Fibroblast of villous mesenchyme (primary cell): Measurements from ENCODE around the gene TIPARP. TPM values are rescaled to one million over a fixed set of nuclear protein-coding genes. Genes with fewer than 3 reads are reported as not detected.

Experiments
- DNase-seq: peaks from one replicate; pipeline ENCODE4 v3.0.0-alpha.2; 2010; ENCODE audit warnings: low read depth
- H3K4me3 ChIP-seq: 2 replicates; pipeline ENCODE4 v1.5.1; 2011; ENCODE audit warnings: low read depth, mild to moderate bottlenecking, low read length
- total RNA-seq: library from RNA; depleted of rRNA; stranded (reverse); fragments of >200 nt; gene quantifications from 2 replicates; pipeline ENCODE4 v1.2.3, GENCODE V29; 2012
- TF ChIP-seq, protein P1 (sequence below): IDR thresholded peaks from 2 replicates; pipeline ENCODE4 v1.5.1; 2012; ENCODE audit warnings: low read depth, mild to moderate bottlenecking, low read length; ENCODE audit not compliant: insufficient read depth

TIPARP gene
- total RNA-seq, 1 donor, result 91.1 TPM

DNA sequence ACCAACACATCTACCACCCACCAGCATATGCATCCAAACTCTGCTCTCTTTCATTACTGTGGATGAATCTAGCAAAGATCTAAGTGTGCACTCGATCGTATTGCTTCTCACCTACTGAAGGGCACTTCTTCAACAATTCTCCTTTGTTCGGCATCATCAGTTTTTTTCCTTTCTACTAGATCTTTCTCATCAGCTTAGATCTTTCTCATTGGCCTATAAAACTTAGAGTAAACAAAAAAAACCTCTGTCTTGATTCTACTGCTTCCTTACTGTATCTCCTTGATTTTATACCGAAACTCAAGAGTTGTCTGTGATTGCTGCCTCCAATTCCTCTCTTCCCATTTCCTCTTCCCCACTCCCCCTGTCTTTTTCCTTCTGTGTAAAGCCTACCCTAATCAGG lies 36.1 kb upstream of the TIPARP start:
- no peak for DNase-seq
- TF ChIP-seq, protein P1, sequence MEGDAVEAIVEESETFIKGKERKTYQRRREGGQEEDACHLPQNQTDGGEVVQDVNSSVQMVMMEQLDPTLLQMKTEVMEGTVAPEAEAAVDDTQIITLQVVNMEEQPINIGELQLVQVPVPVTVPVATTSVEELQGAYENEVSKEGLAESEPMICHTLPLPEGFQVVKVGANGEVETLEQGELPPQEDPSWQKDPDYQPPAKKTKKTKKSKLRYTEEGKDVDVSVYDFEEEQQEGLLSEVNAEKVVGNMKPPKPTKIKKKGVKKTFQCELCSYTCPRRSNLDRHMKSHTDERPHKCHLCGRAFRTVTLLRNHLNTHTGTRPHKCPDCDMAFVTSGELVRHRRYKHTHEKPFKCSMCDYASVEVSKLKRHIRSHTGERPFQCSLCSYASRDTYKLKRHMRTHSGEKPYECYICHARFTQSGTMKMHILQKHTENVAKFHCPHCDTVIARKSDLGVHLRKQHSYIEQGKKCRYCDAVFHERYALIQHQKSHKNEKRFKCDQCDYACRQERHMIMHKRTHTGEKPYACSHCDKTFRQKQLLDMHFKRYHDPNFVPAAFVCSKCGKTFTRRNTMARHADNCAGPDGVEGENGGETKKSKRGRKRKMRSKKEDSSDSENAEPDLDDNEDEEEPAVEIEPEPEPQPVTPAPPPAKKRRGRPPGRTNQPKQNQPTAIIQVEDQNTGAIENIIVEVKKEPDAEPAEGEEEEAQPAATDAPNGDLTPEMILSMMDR, result no peak
- no peak overlapping the region for H3K4me3 ChIP-seq

DNA sequence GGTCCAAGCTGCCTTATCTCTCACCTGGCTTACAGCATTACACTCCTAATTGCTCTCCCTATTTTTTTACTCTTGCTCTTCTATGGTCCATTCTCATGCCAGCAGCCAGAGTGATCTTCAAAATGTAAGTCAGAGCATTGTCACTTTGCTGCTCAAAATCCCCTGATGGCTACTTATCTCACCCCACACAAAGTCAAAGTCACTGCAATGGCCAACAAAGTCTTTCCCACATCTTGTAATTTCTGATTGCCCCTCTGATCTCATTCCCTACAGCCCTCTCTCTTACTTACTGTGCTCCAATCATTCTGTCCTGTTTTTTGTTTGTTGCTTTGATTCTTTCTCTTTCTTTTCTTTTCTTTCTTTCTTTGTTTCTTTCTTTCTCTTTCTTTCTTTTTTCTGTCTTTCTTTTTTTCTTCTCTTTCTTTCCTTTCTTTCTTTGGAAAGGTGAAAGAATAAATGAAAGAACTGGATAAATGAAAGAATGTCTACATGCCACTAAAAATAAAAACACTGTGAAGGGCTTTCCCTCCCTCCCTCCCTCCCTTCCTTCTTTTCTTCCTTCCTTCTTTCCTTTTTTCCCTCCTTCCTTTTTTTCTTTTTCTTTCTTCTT lies 34.9 kb upstream of the TIPARP start:
- H3K4me3 ChIP-seq, result no peak overlapping the region
- TF ChIP-seq, protein P1, result no peak
- no peak for DNase-seq

DNA sequence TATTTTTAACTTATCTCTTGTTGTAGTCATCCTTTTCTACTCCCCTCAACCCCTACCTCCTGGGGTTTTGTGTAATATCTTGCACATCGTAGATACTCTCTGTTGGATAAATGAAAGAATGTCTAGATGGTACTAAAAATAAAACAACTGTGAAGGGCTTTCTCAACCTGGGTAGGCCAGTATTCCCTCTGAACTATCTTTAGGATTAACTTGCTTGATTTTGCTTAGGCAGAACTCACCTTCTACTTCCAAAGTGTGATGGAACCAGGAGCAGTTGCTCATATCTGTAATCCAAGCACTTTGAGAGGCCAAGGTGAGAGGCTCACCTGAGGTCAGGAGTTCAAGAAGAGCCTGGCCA lies 32.8 kb upstream of the TIPARP start:
- DNase-seq, result no peak
- H3K4me3 ChIP-seq, result no peak overlapping the region

DNA sequence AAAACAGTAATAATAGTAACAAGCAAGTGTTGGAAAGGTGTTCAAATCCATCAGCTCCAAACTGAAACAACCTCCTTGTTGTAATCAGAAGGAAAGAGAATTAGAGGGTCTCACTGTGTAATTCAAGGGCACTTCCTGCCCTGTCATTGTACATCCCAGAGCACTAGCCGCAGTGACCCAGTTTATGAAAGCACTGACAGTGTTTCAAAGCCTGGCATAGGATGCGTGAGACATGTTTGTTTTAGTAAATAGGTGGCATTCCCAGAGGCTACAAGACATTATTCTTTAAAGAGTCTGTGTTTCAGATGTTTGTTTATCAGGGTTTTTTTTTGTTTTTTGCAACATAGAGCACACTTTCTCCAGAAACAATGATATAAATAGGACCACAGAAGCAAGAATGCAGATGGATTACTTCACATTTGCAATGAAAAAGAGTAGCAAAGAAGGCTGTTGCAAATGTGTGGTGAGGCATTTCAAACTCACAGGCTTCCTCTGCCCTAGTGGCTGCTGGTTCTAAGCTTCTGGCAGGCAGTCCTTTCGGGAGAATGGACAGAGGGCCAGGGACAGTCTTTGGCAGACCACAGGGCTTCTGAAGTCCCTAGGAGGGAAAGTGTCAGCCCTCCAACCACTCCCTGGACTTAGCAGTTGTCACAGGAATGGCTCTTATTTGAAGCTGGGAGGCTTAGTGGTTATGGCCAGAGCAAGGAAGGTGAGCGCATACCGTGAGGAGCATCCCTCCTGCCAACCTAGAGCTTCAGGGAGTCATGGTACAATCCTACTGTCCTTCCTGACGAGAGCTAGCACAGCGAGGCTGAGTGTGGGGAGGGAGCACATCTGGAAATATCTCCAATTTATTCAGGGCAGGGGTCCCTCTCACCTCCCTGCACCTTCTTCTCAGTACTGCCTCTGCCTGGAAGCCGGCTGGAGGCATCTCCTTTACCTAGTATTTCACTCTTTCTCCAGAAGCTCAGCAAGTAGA lies 31.4 kb upstream of the TIPARP start:
- no peak overlapping the region for H3K4me3 ChIP-seq
- TF ChIP-seq, protein P1, result no peak
- DNase-seq, result no peak

More for the DNA sequence above, 32.8 kb upstream of the TIPARP start:
- TF ChIP-seq, protein P1, result no peak

DNA sequence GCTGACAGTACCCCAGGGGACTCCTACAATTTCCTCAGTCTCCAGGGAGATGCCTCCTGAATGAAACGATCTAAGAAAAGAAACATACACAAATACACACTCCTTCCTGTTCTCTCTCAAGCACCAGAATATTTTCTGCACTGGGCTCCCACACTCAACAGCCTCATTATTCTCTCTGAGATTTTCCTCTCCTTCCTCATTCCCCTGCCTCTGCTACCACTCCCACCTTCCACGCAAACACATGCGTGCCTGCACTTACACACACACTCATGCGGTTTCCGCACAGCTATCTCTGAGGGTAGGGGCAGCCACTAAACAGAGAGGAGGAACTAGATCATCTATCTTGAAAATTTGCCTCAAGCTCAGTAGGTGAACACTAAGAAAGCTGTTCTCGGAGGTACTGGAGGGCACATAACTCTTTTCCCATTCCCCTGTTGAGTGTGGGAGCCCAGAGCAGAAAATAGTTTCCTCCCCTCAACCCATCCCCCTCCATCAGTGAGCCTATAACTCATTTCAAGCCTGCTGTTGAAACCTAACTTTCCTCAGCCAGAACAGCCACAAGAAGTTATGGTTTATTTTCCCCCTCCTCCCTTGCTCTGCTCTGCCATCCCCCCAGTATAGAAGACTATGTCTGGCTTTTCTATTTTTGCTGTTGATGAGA lies 30.5 kb upstream of the TIPARP start:
- peak; percentile 58 for DNase-seq
- no peak overlapping the region for H3K4me3 ChIP-seq
- TF ChIP-seq, protein P1, result no peak

DNA sequence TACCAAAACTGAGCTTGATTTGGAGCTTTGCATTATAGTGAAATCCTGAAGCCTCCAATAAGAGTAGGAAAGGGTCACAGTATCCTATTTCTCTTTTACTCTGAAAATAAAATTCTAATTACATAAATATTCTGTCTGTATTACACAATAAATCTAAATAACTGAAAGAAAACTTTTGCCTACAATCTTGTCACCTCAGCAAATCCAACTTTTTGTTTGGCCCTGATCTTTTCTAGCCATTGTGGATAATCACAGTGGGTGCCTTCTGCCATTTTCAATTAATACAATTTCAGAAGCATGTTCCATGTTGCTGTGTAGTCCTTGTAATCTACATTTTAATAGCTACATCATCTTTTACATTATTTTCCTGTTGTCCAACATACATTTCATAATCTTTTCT lies 29.4 kb upstream of the TIPARP start:
- DNase-seq, result no peak
- no peak overlapping the region for H3K4me3 ChIP-seq
- TF ChIP-seq, protein P1, result no peak
